Glomerular visceral epithelial cell (primary cell): ENCODE measurements around the gene PSPN.

Experiments
- DNase-seq: peaks from one replicate; pipeline ENCODE4 v3.0.0-alpha.2; 2016; ENCODE audit errors: extremely low spot score

PSPN gene

GRCh38 chr19:6325614-6326013 lies 50.1 kb downstream of the PSPN start:
- no peak for DNase-seq
